ENCODE data around the gene ASB2. TPM values are rescaled to one million over a fixed set of nuclear protein-coding genes. Genes with fewer than 3 reads are reported as not detected.

The ASB2 gene
- total RNA-seq, 4 donors from 2014 or later, result 0.60 to 2.1 (median 1.8) TPM; not detected in 1

Small RNA genes lying within 50 kb of the gene (small RNA-seq; reads per million reads assigned to genes)
- gene MIR4506, result not detected

Other genes with a start within 250 kb of the ASB2 start
- gene PRIMA1, start 188.1 kb downstream of the ASB2 start, total RNA-seq, result 10 to 100 TPM; 21.1 to 46.8 (median 35.3) TPM
- gene FAM181A, start 49.2 kb downstream of the ASB2 start, total RNA-seq, result not detected
- gene CCDC197, start 20.7 kb upstream of the ASB2 start, total RNA-seq, result not detected
- under 1 TPM in 3 of 4 donors, not detected in 1; 0.21 to 0.66 (median 0.60) TPM for gene OTUB2, start 49.8 kb upstream of the ASB2 start, total RNA-seq
- gene DDX24, start 104.6 kb upstream of the ASB2 start, total RNA-seq, result 100 to 1,000 TPM; 116 to 170 (median 151) TPM
- 10 to 100 TPM in 2 of 4 donors, 1 to 10 TPM in 2; 2.7 to 14.6 (median 7.2) TPM for gene IFI27L1, start 104.7 kb upstream of the ASB2 start, total RNA-seq
- 100 to 1,000 TPM; 118 to 502 (median 368) TPM for gene IFI27, start 134.2 kb upstream of the ASB2 start, total RNA-seq
- gene IFI27L2, start 153.0 kb upstream of the ASB2 start, total RNA-seq, result 100 to 1,000 TPM in 3 of 4 donors, 10 to 100 TPM in 1; 76.8 to 146 (median 129) TPM
- gene PPP4R4, start 197.8 kb upstream of the ASB2 start, total RNA-seq, result 1 to 10 TPM; 1.2 to 9.0 (median 3.4) TPM